GDM1 (cell line): ENCODE measurements around the gene DPP4.
A peak's percentile ranks its signal among the peaks of the same experiment; 100 is the strongest.
"Not testable (repeated sequence)": the region's sequence is repeated elsewhere in the genome, so short reads cannot be mapped to it uniquely, and the experiment has no call there.

ENCODE experiments used
- DNase-seq: peaks from one replicate; lab custom pipeline; 2025; lab: John Stamatoyannopoulos, UW

DPP4 gene

DNA sequence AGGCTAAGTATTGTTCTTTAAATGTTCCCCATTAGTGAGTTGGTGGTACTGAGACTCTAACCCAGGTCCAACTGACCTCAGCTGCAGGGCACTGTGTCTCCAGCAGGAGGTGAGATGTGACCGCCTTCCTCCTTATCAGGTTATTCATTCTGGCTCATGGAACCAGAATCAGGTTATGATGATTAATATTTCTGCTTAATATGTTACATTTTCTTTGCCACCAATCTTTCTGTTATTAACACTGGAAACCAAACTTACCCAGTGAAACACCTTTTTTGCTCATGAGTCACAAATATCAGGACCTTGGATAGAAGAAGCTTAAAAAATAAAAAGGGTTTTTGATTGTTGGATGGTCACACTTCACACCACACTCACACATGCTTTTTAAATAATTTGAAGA is 85.4 kb downstream of the DPP4 start:
- DNase-seq, result no peak

GRCh38 chr2:161987311-161987710 is 86.7 kb downstream of the DPP4 start:
- DNase-seq, result no peak

DNA sequence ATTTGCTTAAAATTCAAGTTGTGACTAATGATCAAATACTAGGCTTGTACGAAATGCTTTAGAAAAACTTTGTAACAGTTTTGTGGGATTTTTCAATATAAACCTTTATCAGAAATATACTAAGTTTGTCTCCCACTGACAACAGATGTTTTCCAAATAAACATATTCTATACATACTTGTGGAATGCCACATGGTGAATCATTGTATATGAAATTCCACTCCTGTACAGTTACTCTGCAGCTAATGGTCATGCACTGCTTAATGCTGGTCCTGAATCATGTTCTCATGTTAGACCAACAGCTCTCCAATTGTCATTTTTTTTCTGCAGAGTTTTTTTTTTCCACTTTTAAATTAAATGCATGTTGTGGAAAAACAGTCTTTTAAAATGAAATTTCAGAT is 90.1 kb downstream of the DPP4 start:
- DNase-seq, result no peak

GRCh38 chr2:161983331-161983651 is 90.7 kb downstream of the DPP4 start:
- DNase-seq, result no peak

DNA sequence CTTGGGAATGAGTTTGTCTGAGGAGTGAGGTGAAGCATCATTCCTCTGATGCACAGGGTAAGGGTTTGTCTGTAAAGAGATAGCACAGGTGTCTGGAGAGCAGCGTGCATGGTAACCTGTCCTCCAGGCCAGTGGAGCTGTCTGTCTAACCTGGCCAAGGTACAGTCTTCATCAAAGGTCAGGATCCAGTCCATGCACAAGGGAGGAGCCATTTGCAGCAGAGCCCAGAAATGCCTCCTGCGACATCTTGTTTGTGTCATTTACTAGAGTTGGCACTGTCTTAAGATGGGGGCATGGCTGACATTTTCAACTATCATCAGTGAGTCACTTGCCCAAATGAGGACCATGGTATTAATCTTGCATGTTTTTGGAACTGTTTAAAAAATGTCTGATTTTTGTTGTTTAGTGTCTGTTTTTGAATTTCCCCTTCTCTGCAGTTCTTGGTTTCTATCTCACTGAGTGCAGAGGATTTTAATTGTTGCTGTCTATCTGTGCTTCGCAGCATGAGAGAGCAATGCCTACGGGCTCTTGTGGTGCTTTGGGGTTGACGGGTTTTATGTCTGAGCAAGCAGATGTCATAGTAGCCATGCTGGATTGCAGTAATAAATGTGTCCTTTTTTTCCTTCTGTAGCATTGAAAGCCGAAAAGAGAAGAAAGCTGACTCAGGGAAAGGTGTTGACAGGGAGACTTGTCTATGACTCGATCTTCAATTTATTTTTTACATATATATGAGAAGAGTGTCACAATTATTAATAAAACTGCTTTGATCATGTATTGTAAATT is 91.3 kb downstream of the DPP4 start:
- no peak for DNase-seq

DNA sequence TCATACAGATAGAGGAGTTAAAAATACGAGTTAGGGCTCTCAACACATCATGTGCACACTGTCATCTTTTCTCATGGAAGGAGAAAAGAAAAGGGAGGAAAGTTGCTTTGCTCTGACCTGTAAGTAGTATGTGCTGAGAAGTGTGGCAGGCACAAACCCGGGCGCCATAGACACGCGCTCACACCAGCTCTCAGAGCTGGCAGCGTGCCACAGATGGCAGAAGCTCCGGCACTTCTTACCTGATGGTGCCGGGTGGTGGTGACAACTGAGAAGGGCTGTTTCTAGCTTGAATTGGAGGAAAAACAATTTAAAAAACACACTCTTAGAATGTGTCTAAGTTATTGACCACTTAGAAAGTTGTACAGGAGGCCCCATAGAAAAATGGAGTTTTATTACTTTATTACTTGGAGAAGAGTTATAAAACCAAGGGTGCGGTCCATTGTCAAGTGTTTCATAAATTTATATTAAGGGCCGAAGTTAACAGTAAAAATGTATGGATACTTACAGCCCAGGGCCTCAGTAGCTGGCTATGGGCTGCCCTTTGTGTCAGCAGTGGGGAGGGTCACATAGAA is 92.2 kb downstream of the DPP4 start:
- DNase-seq, result no peak

GRCh38 chr2:161980976-161981375 is 93.0 kb downstream of the DPP4 start:
- no peak for DNase-seq

DNA sequence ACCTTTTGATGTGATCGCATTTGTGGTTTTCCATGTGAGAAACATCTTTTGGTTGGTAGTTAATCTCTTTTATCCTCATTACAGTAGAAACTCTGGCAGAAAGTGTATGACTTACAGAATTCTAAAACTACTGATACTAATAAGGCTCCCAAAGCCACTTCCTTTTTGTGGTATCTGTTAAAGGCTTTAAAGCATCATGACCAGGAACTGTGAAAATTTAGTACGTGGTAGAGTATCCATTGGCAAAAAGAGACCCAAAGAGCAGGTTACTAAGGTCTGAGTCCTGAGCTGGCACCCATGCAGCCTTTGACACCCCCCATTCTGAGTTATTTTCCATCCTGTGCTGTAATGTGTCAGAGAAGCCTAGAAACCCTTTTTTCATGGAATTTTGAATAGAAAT is 94.5 kb downstream of the DPP4 start:
- DNase-seq, result no peak

DNA sequence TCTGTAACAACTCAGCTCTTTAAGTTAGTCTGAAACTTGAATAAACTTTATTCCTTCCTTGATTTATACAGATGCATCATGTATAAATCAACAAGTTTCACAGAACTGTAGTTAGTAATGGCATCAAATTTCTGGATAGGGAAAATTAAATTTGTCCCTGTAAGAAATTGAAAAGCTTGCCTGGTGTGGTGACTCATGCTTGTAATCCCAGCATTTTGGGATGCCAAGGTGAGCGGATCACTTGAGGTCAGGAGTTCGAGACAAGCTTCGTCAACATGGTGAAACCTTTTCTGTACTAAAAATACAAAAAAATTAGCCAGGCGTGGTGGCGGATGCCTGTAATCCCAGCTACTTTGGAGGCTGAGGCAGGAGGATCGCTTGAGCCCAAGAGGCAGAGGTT is 96.1 kb downstream of the DPP4 start:
- not testable (repeated sequence) for DNase-seq

DNA sequence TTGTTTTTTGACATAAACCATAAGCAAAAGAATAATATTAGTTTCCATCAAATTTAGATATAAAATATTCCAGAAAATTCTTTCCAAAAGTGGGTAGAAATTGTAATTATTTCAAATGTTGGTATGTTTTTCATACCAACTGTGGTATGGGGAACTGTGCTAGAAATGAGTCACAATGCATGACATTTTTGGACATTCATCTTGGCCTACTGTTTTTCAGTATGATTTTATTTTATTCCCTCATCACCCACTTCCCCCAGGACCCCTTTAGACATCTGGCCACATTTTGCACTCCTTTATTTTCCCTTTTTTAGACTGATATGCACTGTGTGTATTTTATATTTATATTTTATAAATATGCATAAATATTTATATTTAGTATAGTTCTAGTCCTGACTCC is 97.1 kb downstream of the DPP4 start:
- DNase-seq, result no peak

DNA sequence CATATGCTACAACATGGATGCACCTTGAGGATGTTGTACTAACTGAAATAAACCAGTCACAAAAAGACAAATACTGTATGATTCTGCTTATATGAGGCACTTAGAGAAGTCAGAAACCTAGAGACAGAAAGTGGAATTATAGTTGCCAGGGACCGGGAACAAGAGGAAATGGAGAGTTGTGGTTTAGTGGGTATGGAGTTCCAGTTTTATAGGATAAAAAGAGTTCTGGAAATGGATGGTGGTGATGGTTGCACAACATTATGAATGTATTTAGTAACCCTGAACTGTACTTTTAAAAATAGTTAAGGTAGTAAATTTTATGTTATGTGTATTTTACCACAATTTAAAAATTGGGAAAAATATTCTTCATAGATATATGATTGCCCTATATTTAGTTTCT is 97.7 kb downstream of the DPP4 start:
- no peak for DNase-seq

DNA sequence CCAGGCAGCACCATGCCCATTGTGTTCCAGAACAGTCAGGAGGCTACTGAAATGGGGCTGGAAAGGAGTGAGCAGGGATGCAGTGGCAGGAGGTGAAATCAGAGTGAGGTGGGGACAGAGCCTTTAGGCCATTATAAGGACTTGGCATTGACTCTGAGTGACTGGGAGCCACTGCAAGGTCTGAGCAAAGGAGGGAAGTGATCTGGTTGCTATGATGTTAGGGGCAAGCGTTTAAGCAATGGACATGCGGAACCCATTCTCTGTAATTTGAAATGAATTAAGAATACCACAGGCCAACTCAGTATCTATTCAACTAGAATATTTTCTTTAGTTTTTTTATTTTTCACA is 98.2 kb downstream of the DPP4 start:
- DNase-seq, result no peak

GRCh38 chr2:161975062-161975812 is 98.8 kb downstream of the DPP4 start:
- no peak for DNase-seq

DNA sequence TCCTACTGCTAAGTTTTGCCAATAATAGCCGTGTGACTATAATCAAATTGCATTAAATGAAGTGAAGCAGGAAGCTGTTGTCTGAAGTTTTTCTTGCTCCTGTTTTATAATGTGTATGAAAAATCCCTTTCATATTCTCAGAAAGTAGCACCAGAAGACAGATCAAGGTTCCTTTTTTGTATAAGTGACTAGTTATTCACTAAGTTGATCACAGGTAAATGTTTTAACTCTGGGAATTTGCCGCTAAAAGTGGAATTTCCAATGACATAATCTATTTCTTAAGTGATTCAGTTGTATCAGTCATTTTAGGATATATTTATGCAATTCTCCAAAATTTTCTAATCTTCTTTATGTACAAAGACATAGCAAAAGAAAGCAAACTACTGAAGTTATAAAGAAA is 99.6 kb downstream of the DPP4 start:
- DNase-seq, result no peak

GRCh38 chr2:161972866-161973265 is 101.1 kb downstream of the DPP4 start:
- no peak for DNase-seq

GRCh38 chr2:161972232-161972631 is 101.8 kb downstream of the DPP4 start:
- DNase-seq, result no peak

DNA sequence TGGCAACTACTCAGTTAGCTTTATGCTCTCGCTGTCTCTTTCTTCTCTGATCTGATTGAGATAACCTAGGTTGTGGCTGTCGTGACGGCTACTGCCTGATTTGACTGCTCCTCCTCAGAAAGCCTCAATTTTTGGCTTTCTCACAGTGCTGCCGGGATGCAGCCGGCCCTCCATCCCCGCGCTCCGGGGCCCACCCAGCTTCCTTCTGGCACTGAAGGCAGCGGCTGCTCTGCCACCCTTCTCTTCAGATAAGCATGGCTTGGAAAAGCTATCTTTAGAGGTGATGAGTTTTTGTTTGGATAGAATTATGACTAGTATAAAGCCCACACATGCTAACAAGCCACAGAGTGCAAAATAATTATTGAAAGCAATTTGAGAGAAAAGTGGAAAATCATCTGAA is 102.5 kb downstream of the DPP4 start:
- DNase-seq, result no peak

GRCh38 chr2:161969159-161969558 is 104.9 kb downstream of the DPP4 start:
- no peak for DNase-seq

GRCh38 chr2:161965994-161966393 is 108.0 kb downstream of the DPP4 start:
- DNase-seq, result no peak

GRCh38 chr2:161964160-161964559 is 109.9 kb downstream of the DPP4 start:
- no peak for DNase-seq

GRCh38 chr2:161962160-161962559 is 111.9 kb downstream of the DPP4 start:
- DNase-seq, result no peak

DNA sequence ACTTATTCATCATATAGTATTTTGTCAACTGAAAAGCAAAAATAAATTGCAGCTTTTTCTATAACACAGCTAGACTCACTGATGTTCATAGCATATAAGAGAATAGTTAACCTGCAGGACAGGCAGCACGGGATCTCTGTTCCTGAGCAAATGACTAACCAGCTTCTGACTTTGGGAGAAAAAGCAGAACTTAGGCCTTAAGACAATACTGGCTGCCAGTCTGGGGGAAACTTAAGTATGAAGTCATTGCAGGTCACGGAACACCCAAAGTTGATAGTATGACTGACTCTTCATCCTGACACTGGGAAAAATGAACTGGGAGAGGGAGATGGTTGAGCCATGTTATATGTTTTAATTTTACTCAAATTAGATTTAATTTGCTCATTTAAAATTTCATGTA is 113.0 kb downstream of the DPP4 start:
- DNase-seq, result peak; percentile 11

GRCh38 chr2:161956738-161957137 is 117.3 kb downstream of the DPP4 start:
- DNase-seq, result no peak

DNA sequence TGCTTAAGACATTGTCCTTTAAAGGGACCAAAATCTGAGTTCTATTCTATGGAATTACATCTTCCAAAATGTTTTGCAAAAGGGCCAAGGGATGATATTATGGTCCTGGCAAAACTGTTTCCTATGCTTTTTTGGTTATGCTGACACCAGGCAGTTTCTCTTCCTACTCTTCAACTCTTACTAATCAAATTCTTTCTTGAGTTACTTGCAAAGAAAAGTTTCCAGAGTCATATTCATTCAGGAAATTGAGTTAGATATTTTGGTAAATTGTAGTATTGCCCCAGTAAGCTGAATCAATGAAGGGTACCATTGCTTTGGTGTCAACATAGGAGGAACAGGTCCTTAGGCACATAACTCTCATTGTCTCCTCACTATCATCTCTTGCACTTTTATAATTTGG is 118.8 kb downstream of the DPP4 start:
- no peak for DNase-seq
